SIG-M5 treated with dmso at 0.1 percent for 504 hours (cell line): ENCODE results near the gene ZMYND19.
"Not testable (repeated sequence)": the region's sequence is repeated elsewhere in the genome, so short reads cannot be mapped to it uniquely, and the experiment has no call there.

Experiments
- DNase-seq: peaks from one replicate; lab custom pipeline; 2025; ENCODE audit not compliant: unreplicated experiment; lab: John Stamatoyannopoulos, UW

The ZMYND19 gene

DNA sequence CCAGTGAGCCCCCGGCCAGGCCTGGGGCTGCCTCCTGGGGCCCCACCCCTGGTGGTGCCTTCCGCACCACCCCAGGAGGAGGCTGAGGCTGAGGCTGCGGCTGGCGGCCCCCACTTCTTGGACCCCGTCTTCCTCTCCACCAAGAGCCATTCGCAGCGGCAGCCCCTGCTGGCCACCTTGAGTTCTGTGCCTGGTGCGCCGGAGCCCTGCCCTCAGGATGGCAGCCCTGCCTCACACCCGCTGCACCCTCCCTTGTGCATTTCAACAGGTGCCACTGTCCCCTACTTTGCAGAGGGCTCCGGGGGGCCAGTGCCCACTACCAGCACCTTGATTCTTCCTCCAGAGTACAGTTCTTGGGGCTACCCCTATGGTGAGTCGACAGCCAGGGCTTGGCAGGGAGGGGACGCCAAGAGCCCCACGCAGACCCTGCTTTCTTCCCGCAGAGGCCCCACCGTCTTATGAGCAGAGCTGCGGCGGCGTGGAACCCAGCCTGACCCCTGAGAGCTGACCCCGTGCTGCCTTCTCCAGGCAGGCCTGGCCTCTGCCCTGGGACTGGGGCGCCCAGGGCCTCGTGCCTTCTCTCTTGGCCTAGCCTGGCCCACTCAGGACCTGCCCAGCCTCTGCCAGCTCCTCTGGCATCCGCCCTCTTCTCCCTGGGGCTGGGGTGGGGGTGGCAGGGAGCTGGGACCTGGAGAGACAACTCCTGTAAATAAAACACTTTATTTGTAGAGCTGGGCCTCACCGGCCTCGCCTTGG is 24.5 kb upstream of the ZMYND19 start:
- DNase-seq = no peak

DNA sequence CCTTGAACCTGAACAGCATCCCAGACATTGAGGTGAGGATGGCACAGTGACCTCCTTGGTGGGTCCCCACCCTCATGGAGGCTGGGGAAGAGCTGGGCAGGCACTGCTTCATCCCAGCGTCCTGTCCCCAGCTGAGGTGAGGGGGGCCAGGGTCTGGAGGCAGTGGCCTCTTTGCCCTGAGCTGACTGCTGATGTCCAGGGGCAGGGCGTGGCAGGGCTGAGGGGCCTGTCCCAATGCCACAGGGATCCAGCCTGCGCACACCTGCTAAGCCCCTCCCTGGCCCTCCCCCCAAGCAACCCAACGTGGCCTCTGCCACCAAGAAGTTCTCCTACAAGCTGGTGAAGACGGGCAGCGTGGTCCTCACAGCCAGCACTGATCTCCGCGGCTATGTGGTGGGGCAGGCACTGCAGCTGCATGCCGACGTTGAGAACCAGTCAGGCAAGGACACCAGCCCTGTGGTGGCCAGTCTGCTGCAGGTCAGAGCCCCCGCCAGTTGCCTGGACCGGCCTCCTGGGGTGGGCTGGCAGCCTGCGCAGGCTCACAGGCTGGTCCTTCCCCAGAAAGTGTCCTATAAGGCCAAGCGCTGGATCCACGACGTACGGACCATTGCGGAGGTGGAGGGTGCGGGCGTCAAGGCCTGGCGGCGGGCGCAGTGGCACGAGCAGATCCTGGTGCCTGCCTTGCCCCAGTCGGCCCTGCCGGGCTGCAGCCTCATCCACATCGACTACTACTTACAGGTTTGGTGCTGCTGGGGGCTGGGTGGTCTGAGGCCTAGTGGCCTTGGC is 23.6 kb upstream of the ZMYND19 start:
- no peak for DNase-seq

DNA sequence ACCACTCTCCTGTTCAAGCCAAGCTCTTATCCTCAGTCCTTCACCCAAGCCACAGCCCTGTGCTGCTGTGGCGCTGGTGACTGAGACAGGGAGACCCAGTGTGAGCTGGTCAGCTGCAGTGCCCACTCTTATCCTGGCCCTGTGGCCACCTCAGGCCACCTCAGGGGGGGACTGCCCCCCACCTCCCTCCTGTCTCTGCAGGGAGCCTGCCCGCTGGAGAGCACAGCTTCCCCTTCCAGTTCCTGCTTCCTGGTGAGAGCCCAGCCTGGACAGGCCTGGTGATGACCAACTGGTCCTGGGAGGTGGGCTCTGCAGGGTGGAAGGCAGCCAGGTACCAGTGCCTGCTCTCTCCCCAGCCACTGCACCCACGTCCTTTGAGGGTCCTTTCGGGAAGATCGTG is 22.9 kb upstream of the ZMYND19 start:
- no peak for DNase-seq

DNA sequence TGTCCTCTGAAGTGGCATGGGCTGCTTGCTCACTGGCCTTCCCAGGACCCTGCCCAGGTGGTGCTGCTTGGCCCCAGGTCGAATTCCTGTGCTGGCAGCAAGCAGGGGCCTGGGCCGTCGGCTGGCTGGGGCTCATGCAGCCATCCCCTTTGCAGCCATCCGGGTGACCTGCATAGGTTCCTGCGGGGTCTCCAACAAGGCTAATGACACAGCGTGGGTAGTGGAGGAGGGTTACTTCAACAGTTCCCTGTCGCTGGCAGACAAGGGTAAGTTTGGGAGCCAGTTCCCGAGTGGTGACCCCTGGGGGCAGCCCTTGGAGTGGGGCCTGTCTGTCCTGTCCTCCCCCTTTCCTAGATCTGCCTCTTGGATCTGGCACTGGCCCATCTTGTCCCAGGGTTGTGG is 22.4 kb upstream of the ZMYND19 start:
- DNase-seq = no peak

DNA sequence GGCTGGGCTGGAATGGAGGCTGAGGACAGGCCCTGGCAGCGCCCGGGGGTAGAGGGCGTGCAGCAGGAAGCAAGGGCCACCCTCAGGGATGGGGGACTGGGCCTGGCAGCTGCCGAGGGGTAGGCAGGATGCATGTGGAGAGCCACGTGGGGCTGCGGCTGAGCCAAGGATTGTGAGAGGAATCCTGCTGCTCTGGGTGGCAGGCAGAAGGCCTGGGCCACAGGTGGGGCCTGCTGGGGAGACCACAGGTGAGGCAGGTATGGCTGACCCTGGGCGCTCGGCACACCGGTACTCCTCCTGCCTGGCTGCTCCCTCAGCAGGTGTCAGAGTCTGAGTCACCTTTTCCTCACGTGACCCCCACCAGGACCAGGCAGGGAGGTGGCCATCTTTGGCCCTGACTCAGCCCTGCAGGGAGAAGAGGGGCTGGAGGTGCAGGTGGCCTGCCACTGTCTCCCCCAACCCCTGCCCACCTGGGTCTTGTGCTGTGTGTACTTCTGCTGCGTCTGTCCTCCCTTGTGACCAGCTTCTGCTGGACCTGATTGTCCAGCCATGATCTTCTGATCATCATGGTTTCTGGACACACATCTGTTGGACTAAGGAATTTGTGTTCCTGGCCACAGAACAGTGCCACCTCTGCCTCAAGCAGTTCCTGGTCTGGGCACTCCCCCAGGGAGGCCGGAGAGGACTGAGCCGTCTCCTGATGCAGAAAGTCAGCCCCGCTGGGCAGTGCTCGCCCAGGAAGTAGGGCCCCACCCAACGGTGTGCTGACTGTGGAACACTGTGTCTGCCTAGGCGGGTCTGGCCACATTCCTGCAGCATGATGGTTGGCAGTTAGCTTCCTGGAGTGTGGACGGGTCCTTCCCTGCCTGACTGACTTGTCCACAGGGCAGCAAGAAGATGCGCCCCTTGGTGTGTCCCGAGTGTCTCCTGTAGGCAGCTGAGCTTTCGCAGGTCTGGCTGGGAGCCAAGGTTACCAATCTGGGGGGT is 21.6 kb upstream of the ZMYND19 start:
- DNase-seq = peak; percentile 60

DNA sequence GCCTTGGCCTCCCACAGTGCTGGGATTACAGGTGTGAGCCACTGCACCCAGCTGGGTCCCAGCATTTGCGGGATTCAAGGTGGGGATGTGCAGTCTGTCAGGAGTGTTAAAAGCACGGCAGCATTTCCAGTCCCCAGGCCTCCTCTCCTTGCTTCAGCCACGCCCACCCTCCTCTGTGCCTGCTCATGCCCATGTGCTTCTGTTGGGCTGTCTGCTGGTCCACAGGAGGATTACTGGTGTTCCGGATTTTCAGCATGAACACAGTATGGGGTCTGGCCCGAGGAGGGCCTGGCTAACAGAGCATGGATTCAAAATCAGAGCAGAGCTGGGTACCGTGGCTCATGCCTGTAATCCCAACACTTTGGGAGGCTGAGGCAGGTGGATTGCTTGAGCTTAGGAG is 20.6 kb upstream of the ZMYND19 start:
- no peak for DNase-seq

DNA sequence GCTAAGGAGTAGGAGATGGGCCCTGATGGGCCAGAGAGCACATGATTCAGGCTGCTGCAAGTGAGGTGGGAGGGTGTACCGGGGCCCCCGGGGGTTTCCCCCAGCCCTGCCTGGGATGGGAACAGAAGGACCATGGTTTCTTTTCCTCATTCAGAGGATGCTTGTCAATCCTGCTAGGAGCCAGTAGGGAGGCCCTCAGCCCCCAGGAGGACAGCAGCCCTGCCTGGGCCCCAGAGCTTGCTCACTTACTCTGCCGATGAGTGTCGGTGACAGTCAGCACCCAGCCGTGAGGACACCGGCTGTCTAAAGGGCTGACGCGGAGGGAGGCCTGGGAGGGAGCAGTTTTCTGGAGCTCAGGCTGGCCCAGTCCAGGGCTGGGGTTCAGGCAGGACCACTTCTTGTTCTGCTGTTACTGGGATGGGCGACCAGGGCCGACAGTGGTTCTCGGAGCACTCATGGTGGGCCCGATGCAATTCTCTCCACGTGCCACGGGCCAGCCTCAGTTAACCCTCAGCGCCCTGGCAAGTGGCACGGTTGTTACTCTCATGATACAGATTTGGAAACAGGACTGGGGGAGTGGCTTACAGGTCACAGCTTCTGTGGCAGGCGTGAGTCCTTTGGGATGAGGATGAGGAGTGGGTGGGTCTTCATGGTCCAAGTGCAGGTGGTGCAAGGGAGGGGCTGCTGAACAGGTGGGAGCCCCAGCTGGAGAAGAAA is 17.0 kb upstream of the ZMYND19 start:
- peak; percentile 82 for DNase-seq

DNA sequence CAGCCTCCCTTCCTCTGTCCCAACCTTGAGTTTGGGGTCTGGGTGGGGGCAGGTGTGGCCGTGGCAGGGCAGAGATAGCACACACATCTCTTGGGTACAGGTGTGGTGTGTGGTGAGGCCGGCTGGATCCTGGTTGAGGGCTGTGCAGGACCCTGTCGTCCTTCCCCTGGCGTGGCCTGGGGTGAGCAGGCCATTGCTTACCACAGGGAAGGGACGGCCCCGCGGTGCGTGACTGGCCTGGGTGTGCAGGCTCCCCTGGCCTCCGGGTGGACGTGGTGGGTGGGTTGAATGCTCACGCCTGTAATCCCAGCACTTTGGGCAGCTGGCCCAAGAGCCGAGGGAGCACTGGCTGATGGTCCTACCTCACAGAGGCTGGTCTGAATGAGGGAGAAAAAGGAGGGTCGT is 16.4 kb upstream of the ZMYND19 start:
- DNase-seq = no peak

DNA sequence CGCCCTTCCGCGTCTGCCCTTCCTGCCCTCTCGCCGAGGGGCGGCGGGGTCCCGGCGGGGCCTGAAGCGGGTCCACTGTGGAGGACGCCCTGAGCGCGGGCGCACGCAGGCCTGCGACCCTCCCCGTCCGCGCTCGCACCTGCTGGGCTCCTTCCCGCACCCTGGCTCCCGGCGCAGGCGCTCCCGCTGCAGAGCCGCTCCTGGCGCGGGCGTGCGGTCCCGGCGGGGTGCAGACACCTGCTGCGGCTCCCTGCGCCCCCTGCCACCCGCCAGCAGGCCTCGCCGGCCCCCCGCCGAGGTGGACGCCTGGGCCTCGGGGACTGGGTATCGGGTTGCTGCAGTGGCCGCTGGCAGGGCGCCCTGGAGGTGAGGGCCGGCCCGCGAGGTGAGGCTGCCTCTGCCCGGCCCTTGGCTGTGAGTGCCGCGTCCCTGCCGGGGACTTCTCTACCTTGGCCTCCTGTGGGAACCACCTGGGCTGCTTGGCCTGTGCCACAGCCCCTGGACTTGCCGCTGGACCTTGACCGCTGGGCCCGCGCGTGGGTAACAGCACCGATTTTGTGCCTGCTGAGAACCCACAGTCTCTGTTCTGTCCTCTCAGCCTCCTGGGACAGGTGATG is 15.8 kb upstream of the ZMYND19 start:
- no peak for DNase-seq

DNA sequence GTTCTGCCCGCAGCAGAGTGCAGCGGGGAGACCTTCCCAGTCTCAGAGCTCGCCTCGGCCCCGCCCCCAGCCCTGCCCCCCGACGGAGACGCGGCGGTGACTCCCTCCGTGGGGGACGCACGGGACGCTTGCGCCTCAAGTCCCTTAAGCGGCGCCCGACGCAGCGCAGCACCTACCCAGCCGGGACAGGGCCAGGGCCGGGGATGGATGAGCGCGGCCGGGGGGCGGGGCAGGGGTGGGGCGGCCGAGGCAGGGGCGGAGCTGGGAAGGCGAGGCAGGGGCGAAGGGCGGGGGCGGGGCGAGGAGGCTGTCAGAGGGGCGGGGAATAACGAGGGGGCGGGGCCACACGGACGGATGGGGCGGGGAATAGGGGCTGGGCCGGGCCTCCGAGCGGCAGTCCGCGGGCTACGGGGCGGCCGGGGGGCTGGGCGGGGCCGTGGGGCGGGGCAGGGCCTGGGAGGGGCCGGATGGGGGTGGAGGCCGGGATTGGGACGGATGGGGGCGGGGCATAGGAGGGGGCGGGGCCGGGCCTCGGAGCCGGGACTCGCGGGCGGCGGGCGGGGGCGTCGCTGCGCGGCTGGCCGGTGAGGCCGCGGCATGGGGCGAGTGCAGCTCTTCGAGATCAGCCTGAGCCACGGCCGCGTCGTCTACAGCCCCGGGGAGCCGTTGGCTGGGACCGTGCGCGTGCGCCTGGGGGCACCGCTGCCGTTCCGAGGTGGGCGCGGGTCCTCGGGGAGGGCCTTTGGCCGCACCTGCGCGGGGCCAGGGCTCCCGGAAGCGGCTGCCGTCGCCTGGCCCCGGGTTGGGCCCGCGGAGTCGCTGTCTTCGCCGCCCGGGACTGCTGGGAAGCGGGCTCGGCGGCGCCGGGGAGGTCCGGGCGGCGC is 15.1 kb upstream of the ZMYND19 start, which contains the start of gene ARRDC1:
TSS of gene ARRDC1 (plus strand) at position 566 of the 884 bp plus-strand sequence. CDS start at position 598, 32 bp downstream.
- DNase-seq = peak; percentile 85

DNA sequence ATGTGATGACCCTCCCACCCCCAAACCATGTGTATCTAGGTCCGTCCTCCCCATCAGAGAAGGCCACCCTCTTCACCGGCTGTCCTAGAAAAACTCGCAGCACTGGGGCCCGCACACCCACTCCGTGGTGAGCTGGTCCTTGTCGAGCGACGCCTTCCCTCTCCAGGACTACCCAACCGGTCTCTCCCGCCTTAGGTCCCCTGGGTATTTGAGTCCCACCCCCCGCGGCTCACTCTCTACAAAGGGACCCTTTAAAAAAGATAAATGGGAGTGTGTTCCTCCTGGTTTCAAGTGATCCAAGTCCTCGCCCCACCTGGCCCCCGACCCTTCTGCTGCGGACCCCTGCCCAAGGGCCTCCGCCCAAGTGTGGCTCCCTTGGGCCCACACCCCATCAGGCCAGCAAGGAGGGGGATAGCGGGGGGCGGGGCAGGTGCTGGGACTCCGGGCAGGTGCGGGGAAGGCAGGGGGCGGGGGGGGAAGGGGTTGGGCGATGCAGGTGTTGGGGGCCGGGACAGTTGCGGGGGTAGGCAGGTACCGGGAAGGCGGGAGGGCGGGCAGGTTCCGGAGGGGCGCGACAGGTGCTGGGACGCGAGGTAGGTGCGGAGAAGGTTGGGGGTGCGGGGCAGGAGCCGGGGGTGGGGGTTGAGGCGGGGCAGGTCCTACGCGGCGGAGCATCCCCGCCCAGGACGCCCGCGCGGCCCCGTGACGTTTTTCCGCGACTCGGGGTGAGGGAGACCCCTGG is 14.2 kb upstream of the ZMYND19 start:
- no peak for DNase-seq

DNA sequence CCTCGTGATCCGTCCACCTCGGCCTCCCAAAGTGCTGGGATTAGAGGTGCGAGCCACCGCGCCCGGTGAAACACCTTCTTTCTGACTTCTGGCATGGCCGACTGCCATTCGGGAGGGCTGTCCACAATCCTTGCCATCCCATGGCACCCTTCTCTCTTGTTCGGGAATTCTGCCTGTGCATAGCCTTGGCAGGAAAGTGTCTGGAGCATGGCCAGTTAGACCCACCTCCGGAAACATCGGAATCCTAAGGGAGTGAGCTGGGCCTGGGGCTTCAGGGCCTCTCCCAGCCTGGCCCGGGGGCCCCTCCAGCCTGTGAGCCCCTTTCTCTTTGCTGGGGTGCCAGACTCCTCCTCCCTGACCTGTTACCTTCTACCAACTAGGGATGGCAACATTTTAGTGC is 13.6 kb upstream of the ZMYND19 start:
- DNase-seq = no peak

DNA sequence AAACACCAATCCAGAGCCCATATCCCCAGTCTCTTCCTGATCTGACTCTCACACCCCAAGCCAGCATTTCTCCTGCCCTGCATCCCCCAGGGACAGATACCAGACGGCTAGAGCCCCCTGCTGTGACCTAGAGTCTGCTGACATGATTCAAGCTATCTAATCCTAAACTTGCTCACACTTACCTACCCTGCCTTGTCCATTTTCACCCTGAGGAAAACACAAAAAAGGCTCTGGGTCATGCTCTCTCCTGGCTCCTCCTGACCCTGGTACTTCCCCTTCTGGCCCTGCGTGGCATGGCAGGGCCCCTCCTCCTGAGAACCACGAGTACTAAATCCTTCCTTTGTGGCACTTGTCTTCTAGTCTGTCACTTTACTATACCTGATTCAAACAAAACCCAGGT is 12.3 kb upstream of the ZMYND19 start:
- DNase-seq = no peak

DNA sequence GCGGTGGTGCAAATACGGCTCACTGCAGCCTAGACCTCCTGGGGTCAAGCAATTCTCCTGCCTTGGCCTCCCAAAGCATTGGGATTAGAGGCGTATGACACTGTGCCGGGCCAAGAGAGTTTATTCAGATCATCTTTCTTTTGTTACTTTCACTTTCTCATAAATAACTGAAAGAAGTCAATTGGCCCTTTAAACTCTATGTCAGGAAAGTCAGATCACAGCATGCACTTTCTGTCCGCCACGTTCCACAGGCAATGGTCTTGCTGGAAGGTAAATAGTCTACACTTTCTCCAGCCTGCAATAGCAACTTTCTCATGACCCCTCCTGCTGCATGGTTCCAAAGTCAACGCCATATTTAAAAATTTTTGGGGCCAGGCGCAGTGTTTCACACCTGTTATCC is 8.6 kb upstream of the ZMYND19 start:
- no peak for DNase-seq

DNA sequence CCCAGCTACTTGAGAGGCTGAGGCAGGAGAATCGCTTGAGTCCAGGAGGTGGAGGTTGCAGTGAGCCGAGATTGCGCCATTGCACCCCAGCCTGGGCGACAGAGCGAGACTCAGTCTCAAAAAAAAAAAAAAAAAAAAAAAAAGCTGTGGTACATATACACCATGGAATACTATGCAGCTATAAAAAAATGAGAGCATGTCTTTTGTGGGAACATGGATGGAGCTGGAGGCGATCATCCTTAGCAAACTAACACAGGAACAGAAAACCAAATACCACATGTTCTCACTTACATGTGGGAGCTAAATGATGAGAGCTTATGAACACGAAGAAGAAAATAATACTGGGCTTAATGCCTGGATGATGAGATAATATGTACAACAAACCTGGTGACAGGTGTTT is 6.3 kb upstream of the ZMYND19 start:
- not testable (repeated sequence) for DNase-seq

DNA sequence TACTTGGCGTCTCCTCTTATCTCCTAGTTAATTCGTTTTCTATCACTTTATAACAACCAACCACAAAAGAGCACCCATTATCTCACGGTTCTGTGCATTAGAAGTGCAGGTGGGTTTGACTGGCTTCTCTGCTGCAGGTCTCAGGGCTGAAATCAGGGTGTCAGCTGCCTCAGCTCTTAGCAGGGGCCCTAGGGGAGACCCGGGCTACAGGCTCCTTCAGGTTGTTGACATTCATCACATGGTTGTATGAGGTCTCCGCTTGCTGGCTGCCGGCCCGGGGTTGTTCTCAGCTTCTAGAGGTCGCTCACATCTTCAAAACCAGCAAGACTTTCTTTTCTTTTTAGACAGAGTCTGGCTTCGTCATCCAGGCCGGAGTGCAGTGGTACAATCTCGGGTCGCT is 2.9 kb upstream of the ZMYND19 start:
- no peak for DNase-seq

DNA sequence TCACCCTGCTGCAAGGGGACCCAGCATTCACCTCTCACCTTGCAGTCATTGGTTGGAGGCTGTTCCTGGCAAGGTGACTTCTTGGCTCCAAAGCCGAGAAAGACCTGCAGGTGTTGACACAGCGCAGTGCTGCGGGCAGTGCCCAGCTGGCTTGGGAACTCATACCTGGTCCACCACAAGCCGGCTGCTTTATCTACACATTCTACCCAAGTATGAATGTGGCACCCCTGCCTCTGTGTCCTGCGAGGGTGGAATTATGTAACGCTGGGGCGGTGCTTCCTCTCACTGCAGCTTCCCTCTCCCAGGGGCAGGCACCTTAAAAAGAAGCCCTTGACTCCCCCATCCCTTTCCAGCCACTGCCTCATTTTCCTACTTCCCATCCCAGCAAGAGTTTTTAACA is 2.5 kb upstream of the ZMYND19 start:
- peak; percentile 36 for DNase-seq

DNA sequence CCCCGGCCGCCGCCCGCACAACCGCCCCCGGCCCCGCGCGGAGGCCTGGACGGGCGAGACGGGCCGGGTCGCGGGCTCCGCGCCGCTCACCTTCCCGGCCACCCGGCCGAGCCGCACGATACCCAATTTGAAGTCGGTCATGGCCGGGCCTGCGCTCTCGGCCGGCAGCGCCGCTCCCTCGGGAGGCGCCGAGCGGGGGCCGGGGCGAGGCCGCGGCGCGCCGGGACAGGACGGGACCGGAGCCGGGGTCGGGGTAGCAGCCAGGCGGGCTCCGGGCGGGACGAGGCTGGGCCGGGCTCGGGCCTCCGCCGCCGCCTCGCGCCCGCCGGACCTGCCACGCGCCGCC is 216 bp downstream of the ZMYND19 start:
- no peak for DNase-seq
